ENCODE measurements around the gene SETD1A. TPM values are rescaled to one million over a fixed set of nuclear protein-coding genes. Genes with fewer than 3 reads are reported as not detected.
A peak's percentile ranks its signal among the peaks of the same experiment; 100 is the strongest.

The SETD1A gene
- total RNA-seq, 1 experiment from 2014 or later, result 2.2 TPM

GRCh38 chr16:30953111-30953510, 4.4 kb upstream of the SETD1A start:
- H3K36me3 ChIP-seq, result peaks cover 7% of the 10 kb centered on the region
- peaks cover 22% of the 10 kb centered on the region for H3K4me1 ChIP-seq (replicated peaks)
- no peak overlapping the region for H3K27ac ChIP-seq
- no peaks in the 10 kb centered on the region for H3K9me3 ChIP-seq (replicated peaks)
- no peak overlapping the region for H3K4me3 ChIP-seq
- no peaks in the 10 kb centered on the region for H3K27me3 ChIP-seq (replicated peaks)
- DNase-seq (ENCODE audit: low read depth in 1 of 2, low spot score in 2 of 2), result no peak

GRCh38 chr16:30953511-30954124, 3.9 kb upstream of the SETD1A start:
- Histone ChIP-seq H3K9me3 (replicated peaks) (no peaks in the 10 kb centered on the region), H3K27me3 (replicated peaks) (no peaks in the 10 kb centered on the region), H3K4me3 (no peak overlapping the region), H3K27ac (no peak overlapping the region), H3K4me1 (replicated peaks) (peaks cover 23% of the 10 kb centered on the region), H3K36me3 (peaks cover 10% of the 10 kb centered on the region)
- DNase-seq (ENCODE audit: low read depth in 1 of 2, low spot score in 2 of 2), result peak; percentile 45 to 68

GRCh38 chr16:30954993-30955392, 2.6 kb upstream of the SETD1A start:
- H3K4me1 ChIP-seq (replicated peaks), result peaks cover 18% of the 10 kb centered on the region
- H3K27me3 ChIP-seq (replicated peaks), result no peaks in the 10 kb centered on the region
- peaks cover 21% of the 10 kb centered on the region for H3K36me3 ChIP-seq
- H3K27ac ChIP-seq, result no peak overlapping the region
- no peak for DNase-seq (ENCODE audit: low read depth in 1 of 2, low spot score in 2 of 2)
- H3K9me3 ChIP-seq (replicated peaks), result no peaks in the 10 kb centered on the region
- no peak overlapping the region for H3K4me3 ChIP-seq

DNA sequence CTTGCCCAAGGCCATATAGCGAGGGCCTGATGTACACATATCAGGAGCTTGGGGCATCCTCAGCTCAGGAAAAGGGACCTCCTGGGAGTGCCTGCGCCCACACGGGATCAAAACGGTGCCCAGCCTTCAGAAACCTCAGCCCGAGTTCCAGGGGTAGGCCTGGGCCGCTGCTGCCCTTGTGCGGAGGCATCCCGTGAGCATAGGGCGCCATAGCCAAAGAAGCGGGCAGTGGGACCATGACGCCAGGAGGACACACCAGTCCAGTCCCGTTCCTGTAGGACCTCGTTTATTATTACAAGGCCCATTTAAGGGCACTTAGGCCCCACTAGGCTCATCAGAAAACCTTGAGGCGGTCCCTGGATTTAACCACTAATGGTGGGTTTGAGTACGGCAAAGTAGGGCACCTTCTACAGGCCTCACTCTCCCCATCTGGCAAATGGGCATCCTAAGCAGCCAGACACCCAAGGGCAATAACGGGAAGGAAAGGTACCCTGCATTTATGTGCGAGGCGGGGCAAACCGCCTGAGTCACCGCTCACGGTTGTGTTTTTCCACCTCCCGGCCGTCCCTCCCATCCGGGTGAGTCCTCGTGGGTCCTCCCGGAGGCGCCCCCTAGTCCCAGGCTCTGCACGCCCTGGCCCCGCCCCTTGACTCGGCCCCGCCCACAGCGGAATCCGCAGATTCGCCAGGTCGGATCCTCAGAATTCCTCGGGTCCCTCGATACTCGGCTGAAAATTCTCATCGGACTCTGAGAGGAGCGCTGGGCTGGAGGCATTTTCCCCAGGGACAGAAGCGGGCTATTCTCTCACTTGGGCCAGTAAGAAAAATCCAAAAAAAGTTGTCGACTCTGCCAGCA, 726 bp upstream of the SETD1A start:
- peak overlapping the region; percentile 96 for H3K4me3 ChIP-seq
- peak in 1 of 2 experiments; percentile 96 for DNase-seq (ENCODE audit: low read depth in 1 of 2, low spot score in 2 of 2)

GRCh38 chr16:30958175-30959079, 873 bp downstream of the SETD1A start:
- DNase-seq (ENCODE audit: low read depth in 1 of 2, low spot score in 2 of 2), result peak; percentile 33 to 68
- H3K36me3 ChIP-seq, result peaks cover 55% of the 10 kb centered on the region
- H3K4me3 ChIP-seq, result peak overlapping the region; percentile 96
- H3K9me3 ChIP-seq (replicated peaks), result no peaks in the 10 kb centered on the region
- peaks cover 14% of the 10 kb centered on the region for H3K4me1 ChIP-seq (replicated peaks)
- H3K27ac ChIP-seq, result peak overlapping the region; percentile 96; the same call in 1 of the 2 replicates
- no peaks in the 10 kb centered on the region for H3K27me3 ChIP-seq (replicated peaks)

More for the DNA sequence above, 726 bp upstream of the SETD1A start:
- Histone ChIP-seq H3K27ac (peak overlapping the region; percentile 96), H3K9me3 (replicated peaks) (no peaks in the 10 kb centered on the region), H3K36me3 (peaks cover 39% of the 10 kb centered on the region), H3K4me1 (replicated peaks) (peaks cover 14% of the 10 kb centered on the region), H3K27me3 (replicated peaks) (no peaks in the 10 kb centered on the region)

- H3K27me3 ChIP-seq (replicated peaks), result no peaks in the 10 kb centered on the region
- H3K27ac ChIP-seq, result no peak overlapping the region
- DNase-seq (ENCODE audit: low read depth in 1 of 2, low spot score in 2 of 2), result no peak
- peaks cover 82% of the 10 kb centered on the region for H3K36me3 ChIP-seq
- peaks cover 14% of the 10 kb centered on the region for H3K4me1 ChIP-seq (replicated peaks)
- H3K4me3 ChIP-seq, result no peak overlapping the region
- H3K9me3 ChIP-seq (replicated peaks), result no peaks in the 10 kb centered on the region
Measured at GRCh38 chr16:30961384-30961783, 3.8 kb downstream of the SETD1A start.

GRCh38 chr16:30963925-30964511, 6.5 kb downstream of the SETD1A start:
- H3K36me3 ChIP-seq, result peaks cover 95% of the 10 kb centered on the region

GRCh38 chr16:30964574-30965226, 7.1 kb downstream of the SETD1A start:
- Histone ChIP-seq H3K27me3 (replicated peaks) (no peaks in the 10 kb centered on the region), H3K4me3 (no peak overlapping the region), H3K4me1 (replicated peaks) (no peaks in the 10 kb centered on the region), H3K27ac (no peak overlapping the region), H3K9me3 (replicated peaks) (no peaks in the 10 kb centered on the region), H3K36me3 (peaks cover 95% of the 10 kb centered on the region)
- no peak for DNase-seq (ENCODE audit: low read depth in 1 of 2, low spot score in 2 of 2)

More at GRCh38 chr16:30963925-30964511, 6.5 kb downstream of the SETD1A start:
- Histone ChIP-seq H3K27ac (no peak overlapping the region), H3K9me3 (replicated peaks) (no peaks in the 10 kb centered on the region), H3K4me1 (replicated peaks) (peaks cover 3% of the 10 kb centered on the region), H3K4me3 (no peak overlapping the region), H3K27me3 (replicated peaks) (no peaks in the 10 kb centered on the region)
- DNase-seq (ENCODE audit: low read depth in 1 of 2, low spot score in 2 of 2), result no peak

- no peaks in the 10 kb centered on the region for H3K9me3 ChIP-seq (replicated peaks)
- H3K36me3 ChIP-seq, result peaks cover 95% of the 10 kb centered on the region
- no peaks in the 10 kb centered on the region for H3K27me3 ChIP-seq (replicated peaks)
- H3K27ac ChIP-seq, result no peak overlapping the region
- no peaks in the 10 kb centered on the region for H3K4me1 ChIP-seq (replicated peaks)
- H3K4me3 ChIP-seq, result no peak overlapping the region
- no peak for DNase-seq (ENCODE audit: low read depth in 1 of 2, low spot score in 2 of 2)
Measured at GRCh38 chr16:30965436-30965835, 7.9 kb downstream of the SETD1A start.

DNA sequence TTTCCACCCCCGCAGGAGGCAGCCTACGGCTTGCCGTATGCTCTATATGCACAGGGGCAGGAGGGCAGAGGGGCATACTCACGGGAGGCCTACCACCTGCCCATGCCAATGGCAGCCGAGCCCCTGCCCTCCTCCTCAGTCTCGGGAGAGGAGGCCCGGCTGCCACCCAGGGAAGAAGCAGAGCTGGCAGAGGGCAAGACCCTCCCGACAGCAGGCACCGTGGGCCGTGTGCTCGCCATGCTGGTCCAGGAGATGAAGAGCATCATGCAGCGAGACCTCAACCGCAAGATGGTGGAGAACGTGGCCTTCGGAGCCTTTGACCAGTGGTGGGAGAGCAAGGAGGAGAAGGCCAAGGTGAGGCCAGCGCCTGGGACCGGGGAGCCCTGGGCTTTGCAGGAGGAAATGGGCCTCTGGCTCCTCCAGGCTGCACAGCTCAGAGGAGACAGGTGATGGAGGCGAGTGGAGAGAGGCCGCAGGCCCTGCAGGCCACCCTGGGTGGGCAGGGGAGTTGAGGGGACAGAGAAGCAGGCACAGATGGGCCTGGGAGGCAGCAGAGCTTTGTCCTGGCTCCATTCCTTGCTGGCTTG, 8.6 kb downstream of the SETD1A start:
- H3K4me3 ChIP-seq, result no peak overlapping the region
- no peaks in the 10 kb centered on the region for H3K9me3 ChIP-seq (replicated peaks)
- no peaks in the 10 kb centered on the region for H3K4me1 ChIP-seq (replicated peaks)
- H3K36me3 ChIP-seq, result peaks cover 95% of the 10 kb centered on the region
- no peak overlapping the region for H3K27ac ChIP-seq
- no peaks in the 10 kb centered on the region for H3K27me3 ChIP-seq (replicated peaks)
- no peak for DNase-seq (ENCODE audit: low read depth in 1 of 2, low spot score in 2 of 2)

DNA sequence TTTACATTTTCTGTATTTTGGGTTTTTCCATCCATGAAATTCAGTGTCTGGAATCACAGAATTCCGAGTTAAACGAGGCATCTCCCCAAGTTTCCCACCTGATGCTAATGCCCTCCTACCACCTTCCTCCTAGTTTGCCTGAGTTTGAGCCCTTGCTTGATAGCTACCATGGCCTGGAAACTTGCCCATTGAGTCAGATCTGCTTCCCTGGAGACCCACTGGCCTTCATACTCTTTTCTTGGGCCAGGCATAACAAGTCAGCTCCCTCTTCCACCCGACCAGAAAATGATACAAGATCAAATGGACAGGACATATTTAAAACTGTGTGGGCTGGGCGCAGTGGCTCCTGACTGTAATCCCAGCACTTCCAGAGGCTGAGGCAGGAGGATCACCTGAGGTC, 10.2 kb downstream of the SETD1A start:
- no peak overlapping the region for H3K4me3 ChIP-seq
- H3K27ac ChIP-seq, result no peak overlapping the region
- DNase-seq (ENCODE audit: low read depth in 1 of 2, low spot score in 2 of 2), result no peak
- no peaks in the 10 kb centered on the region for H3K4me1 ChIP-seq (replicated peaks)
- peaks cover 95% of the 10 kb centered on the region for H3K36me3 ChIP-seq
- H3K27me3 ChIP-seq (replicated peaks), result no peaks in the 10 kb centered on the region
- no peaks in the 10 kb centered on the region for H3K9me3 ChIP-seq (replicated peaks)

DNA sequence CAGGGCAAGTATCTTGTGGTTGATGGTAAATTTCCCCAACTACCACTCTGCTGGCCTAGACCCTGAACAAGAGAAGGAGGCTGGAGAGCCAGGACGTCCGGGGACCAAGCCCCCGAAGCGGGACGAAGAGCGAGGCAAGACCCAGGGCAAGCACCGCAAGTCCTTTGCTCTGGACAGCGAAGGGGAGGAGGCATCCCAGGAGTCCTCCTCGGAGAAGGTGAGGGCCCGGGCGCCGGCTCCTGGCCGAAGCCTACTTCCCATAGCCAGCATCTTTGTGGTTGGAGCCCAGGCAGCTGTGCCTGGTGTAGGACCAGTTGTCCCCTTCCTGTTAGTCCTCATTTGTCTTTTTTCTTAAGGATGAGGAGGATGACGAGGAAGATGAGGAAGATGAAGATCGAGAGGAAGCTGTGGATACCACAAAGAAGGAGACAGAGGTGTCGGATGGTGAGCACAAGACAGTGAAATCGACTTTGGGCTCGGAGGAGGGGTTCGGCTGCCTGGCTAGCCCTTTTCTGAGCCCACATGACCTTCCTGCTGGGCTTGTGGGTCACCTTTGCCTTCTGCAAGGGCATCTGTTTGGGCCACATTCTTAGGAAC, 11.8 kb downstream of the SETD1A start:
- Histone ChIP-seq H3K4me1 (replicated peaks) (no peaks in the 10 kb centered on the region), H3K27me3 (replicated peaks) (no peaks in the 10 kb centered on the region), H3K36me3 (peaks cover 95% of the 10 kb centered on the region), H3K4me3 (no peak overlapping the region), H3K9me3 (replicated peaks) (no peaks in the 10 kb centered on the region), H3K27ac (no peak overlapping the region)
- no peak for DNase-seq (ENCODE audit: low read depth in 1 of 2, low spot score in 2 of 2)

Measured in SJSA1 (cell line).